ENCODE data around the gene NIM1K.

GRCh38 chr5:43288269-43288831 is 96.3 kb downstream of the NIM1K start:
- no peak for TF ChIP-seq CTCF (conservative IDR thresholded peaks at IDR 0.05)
- TF ChIP-seq EZH2 (IDR thresholded peaks at IDR 0.05; ENCODE audit: low read depth) = no peak
